Kidney epithelial cell (primary cell): ENCODE results near the gene ST6GAL1. TPM values are rescaled to one million over a fixed set of nuclear protein-coding genes. Genes with fewer than 3 reads are reported as not detected.

Experiments used
- DNase-seq: peaks from one replicate; pipeline ENCODE4 v3.0.0-alpha.2; 2010; ENCODE audit warnings: low read depth
- H3K27me3 ChIP-seq: 2 replicates; pipeline ENCODE4 v1.6.0; 2011; ENCODE audit warnings: low read length; ENCODE audit not compliant: control insufficient read depth, insufficient read depth
- H3K36me3 ChIP-seq: 2 replicates; pipeline ENCODE4 v1.5.1; 2011; ENCODE audit warnings: low read length; ENCODE audit not compliant: control insufficient read depth, insufficient read depth
- H3K4me3 ChIP-seq: 2 replicates; pipeline ENCODE4 v1.5.1; 2011; ENCODE audit warnings: low read depth, mild to moderate bottlenecking, control low read depth, low read length
- CTCF ChIP-seq: IDR thresholded peaks from 2 replicates; pipeline ENCODE4 v1.5.1; 2011; ENCODE audit warnings: mild to moderate bottlenecking, moderate library complexity, low read length, control low read depth, inconsistent platforms; ENCODE audit not compliant: insufficient read depth, poor library complexity, severe bottlenecking
- total RNA-seq: library from RNA; depleted of rRNA; stranded (reverse); fragments of >200 nt; gene quantifications from 2 replicates; pipeline ENCODE4 v1.2.3, GENCODE V29; 2015

The ST6GAL1 gene
- total RNA-seq, 1 donor from 2014 or later: 44.7 TPM

GRCh38 chr3:187061748-187062147 is 131.4 kb downstream of the ST6GAL1 start:
- Histone ChIP-seq H3K4me3 (no peak overlapping the region), H3K27me3 (no peaks in the 10 kb centered on the region), H3K36me3 (peaks cover 2% of the 10 kb centered on the region)
- DNase-seq: no peak
- no peak for TF ChIP-seq CTCF

GRCh38 chr3:187062526-187063177 is 132.3 kb downstream of the ST6GAL1 start:
- no peak for DNase-seq
- no peak overlapping the region for H3K4me3 ChIP-seq
- no peak for TF ChIP-seq CTCF
- no peaks in the 10 kb centered on the region for H3K27me3 ChIP-seq
- peaks cover 2% of the 10 kb centered on the region for H3K36me3 ChIP-seq

- no peak for DNase-seq
- TF ChIP-seq CTCF: no peak
These were observed 133.2 kb downstream of the ST6GAL1 start for GRCh38 chr3:187063286-187064121.

GRCh38 chr3:187064210-187065115 is 134.1 kb downstream of the ST6GAL1 start:
- Histone ChIP-seq H3K36me3 (no peaks in the 10 kb centered on the region), H3K4me3 (no peak overlapping the region), H3K27me3 (no peaks in the 10 kb centered on the region)
- DNase-seq: no peak
- TF ChIP-seq CTCF: no peak

More at GRCh38 chr3:187063286-187064121, 133.2 kb downstream of the ST6GAL1 start:
- peaks cover 2% of the 10 kb centered on the region for H3K36me3 ChIP-seq
- H3K4me3 ChIP-seq: no peak overlapping the region
- H3K27me3 ChIP-seq: no peaks in the 10 kb centered on the region

GRCh38 chr3:187066228-187066995 is 136.1 kb downstream of the ST6GAL1 start:
- no peak for DNase-seq
- no peaks in the 10 kb centered on the region for H3K36me3 ChIP-seq

More at GRCh38 chr3:187066228-187066995, 136.1 kb downstream of the ST6GAL1 start:
- Histone ChIP-seq H3K4me3 (no peak overlapping the region), H3K27me3 (no peaks in the 10 kb centered on the region)
- TF ChIP-seq CTCF: peak; percentile 33
